ENCODE measurements around the gene DNM3.
A peak's percentile ranks its signal among the peaks of the same experiment; 100 is the strongest.
"Not testable (repeated sequence)": the region's sequence is repeated elsewhere in the genome, so short reads cannot be mapped to it uniquely, and the experiment has no call there.

Gene DNM3

GRCh38 chr1:172423336-172423735, 582.0 kb downstream of the DNM3 start:
- no peaks in the 10 kb centered on the region for H3K27me3 ChIP-seq (ENCODE audit: control insufficient read depth, insufficient read depth, low read length)
- no peak overlapping the region for H3K27ac ChIP-seq (ENCODE audit: low read depth, low read length)
- H3K4me3 ChIP-seq (ENCODE audit: low read length) = no peak overlapping the region
- no peaks in the 10 kb centered on the region for H3K4me1 ChIP-seq (ENCODE audit: control insufficient read depth, insufficient read depth, low read length)
- no peak overlapping the region for H3K9ac ChIP-seq (ENCODE audit: low read length)
- no peaks in the 10 kb centered on the region for H3K36me3 ChIP-seq (ENCODE audit: control insufficient read depth, insufficient read depth, low read length)

DNA sequence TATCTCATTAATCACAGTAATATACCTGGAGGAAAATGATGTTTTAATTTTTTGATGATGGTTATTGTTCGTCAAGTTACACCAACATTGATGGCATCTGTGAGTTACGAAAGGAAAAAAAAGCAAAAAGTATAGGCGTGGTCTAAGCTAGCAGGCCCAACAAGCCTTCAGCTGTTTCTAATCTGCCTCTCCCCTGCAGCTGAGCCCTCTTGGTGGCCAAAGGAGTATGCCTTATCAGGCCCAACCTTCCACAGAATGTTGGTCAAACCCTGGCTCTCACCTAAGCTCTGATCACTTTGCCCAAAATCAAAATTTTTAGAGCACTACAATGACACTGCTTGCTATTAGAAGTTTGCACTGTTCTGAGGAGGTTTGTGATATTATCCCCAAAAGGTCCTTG, 584.0 kb downstream of the DNM3 start:
- Histone ChIP-seq H3K9ac (ENCODE audit: low read length) (no peak overlapping the region), H3K36me3 (ENCODE audit: control insufficient read depth, insufficient read depth, low read length) (no peaks in the 10 kb centered on the region), H3K4me1 (ENCODE audit: control insufficient read depth, insufficient read depth, low read length) (no peaks in the 10 kb centered on the region), H3K27me3 (ENCODE audit: control insufficient read depth, insufficient read depth, low read length) (no peaks in the 10 kb centered on the region), H3K27ac (ENCODE audit: low read depth, low read length) (no peak overlapping the region), H3K4me3 (ENCODE audit: low read length) (no peak overlapping the region)

- H3K27me3 ChIP-seq (ENCODE audit: control insufficient read depth, insufficient read depth, low read length) = no peaks in the 10 kb centered on the region
- H3K4me3 ChIP-seq (ENCODE audit: low read length) = no peak overlapping the region
- H3K36me3 ChIP-seq (ENCODE audit: control insufficient read depth, insufficient read depth, low read length) = no peaks in the 10 kb centered on the region
- no peaks in the 10 kb centered on the region for H3K4me1 ChIP-seq (ENCODE audit: control insufficient read depth, insufficient read depth, low read length)
- no peak overlapping the region for H3K27ac ChIP-seq (ENCODE audit: low read depth, low read length)
- no peak overlapping the region for H3K9ac ChIP-seq (ENCODE audit: low read length)
These were observed 585.9 kb downstream of the DNM3 start for GRCh38 chr1:172427191-172427590.

GRCh38 chr1:172429331-172430127, 588.2 kb downstream of the DNM3 start:
- H3K36me3 ChIP-seq (ENCODE audit: control insufficient read depth, insufficient read depth, low read length) = no peaks in the 10 kb centered on the region
- no peak overlapping the region for H3K4me3 ChIP-seq (ENCODE audit: low read length)
- H3K27me3 ChIP-seq (ENCODE audit: control insufficient read depth, insufficient read depth, low read length) = no peaks in the 10 kb centered on the region
- H3K27ac ChIP-seq (ENCODE audit: low read depth, low read length) = no peak overlapping the region
- H3K4me1 ChIP-seq (ENCODE audit: control insufficient read depth, insufficient read depth, low read length) = no peaks in the 10 kb centered on the region
- H3K9ac ChIP-seq (ENCODE audit: low read length) = no peak overlapping the region

DNA sequence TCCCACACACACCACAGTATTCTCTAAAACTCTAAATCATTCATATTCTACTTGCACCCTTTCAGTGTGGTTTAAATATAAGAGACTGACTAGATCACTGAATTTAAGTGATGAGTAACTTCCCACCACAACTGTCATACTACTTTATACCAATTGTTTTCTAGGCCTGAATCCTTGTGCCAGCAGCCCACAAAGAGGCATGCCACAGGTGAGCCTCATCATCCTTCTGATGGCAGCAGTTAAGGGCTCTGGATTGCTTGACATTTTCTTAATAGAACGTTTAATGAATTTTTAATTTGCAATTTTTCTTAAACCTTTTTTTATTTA, 588.8 kb downstream of the DNM3 start:
- Histone ChIP-seq H3K36me3 (ENCODE audit: control insufficient read depth, insufficient read depth, low read length) (no peaks in the 10 kb centered on the region), H3K9ac (ENCODE audit: low read length) (no peak overlapping the region), H3K4me3 (ENCODE audit: low read length) (no peak overlapping the region), H3K4me1 (ENCODE audit: control insufficient read depth, insufficient read depth, low read length) (no peaks in the 10 kb centered on the region), H3K27me3 (ENCODE audit: control insufficient read depth, insufficient read depth, low read length) (no peaks in the 10 kb centered on the region), H3K27ac (ENCODE audit: low read depth, low read length) (no peak overlapping the region)

DNA sequence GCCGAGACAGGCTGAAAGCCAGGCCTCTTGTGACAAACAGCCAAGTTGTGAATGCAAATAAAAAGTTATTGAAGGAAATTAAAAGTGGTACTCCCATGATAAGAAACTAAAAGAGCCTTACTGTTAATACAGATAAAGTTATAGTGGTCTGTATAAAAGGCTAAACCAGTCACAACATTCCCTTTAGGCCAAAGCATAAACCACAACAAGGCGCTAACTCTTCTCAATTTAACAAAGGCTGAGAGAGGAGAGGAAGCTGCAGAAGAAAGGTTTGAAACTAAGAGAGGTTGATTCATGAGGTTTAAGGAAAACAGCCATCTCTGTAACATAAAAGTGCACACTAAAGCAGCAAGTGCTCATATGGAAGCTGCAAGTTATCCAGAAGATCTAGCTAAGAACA, 589.9 kb downstream of the DNM3 start:
- Histone ChIP-seq H3K4me3 (ENCODE audit: low read length) (no peak overlapping the region), H3K27ac (ENCODE audit: low read depth, low read length) (no peak overlapping the region), H3K9ac (ENCODE audit: low read length) (no peak overlapping the region), H3K36me3 (ENCODE audit: control insufficient read depth, insufficient read depth, low read length) (no peaks in the 10 kb centered on the region), H3K4me1 (ENCODE audit: control insufficient read depth, insufficient read depth, low read length) (no peaks in the 10 kb centered on the region), H3K27me3 (ENCODE audit: control insufficient read depth, insufficient read depth, low read length) (no peaks in the 10 kb centered on the region)

DNA sequence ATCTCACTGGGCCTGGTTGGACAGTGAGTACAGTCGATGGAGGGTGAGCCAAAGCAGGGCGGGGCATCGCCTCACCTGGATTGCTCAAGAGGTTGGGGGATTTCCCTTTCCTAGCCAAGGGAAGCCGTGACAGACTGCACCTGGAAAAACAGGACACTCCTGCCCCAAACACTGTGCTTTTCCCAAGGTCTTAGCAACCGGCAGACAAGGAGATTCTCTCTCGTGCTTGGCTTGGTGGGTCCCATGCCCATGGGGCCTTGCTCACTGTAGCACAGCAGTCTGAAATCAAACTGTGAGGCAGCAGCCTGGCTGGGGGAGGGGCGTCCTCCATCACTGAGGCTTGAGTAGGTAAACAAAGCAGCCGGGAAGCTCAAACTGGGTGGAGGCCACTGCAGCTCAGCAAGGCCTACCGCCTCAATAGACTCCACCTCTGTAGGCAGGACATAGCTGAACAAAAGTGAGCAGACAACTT, 590.5 kb downstream of the DNM3 start:
- no peaks in the 10 kb centered on the region for H3K27me3 ChIP-seq (ENCODE audit: control insufficient read depth, insufficient read depth, low read length)
- no peak overlapping the region for H3K27ac ChIP-seq (ENCODE audit: low read depth, low read length)
- no peak overlapping the region for H3K4me3 ChIP-seq (ENCODE audit: low read length)
- no peaks in the 10 kb centered on the region for H3K4me1 ChIP-seq (ENCODE audit: control insufficient read depth, insufficient read depth, low read length)
- no peaks in the 10 kb centered on the region for H3K36me3 ChIP-seq (ENCODE audit: control insufficient read depth, insufficient read depth, low read length)
- H3K9ac ChIP-seq (ENCODE audit: low read length) = no peak overlapping the region

DNA sequence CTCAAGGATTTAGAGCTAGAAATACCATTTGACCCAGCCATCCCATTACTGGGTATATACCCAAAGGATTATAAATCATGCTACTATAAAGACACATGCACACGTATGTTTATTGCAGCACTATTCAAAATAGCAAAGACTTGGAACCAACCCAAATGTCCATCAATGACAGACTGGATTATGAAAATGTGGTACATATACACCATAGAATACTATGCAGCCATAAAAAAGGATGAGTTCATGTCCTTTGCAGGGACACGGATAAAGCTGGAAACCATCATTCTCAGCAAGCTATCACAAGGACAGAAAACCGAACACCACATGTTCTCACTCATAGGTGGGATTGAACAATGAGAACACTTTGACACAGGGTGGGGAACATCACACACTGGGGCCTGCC, 595.9 kb downstream of the DNM3 start:
- not testable (repeated sequence) for H3K27ac ChIP-seq (ENCODE audit: low read depth, low read length); H3K4me1 ChIP-seq (ENCODE audit: control insufficient read depth, insufficient read depth, low read length); H3K9ac ChIP-seq (ENCODE audit: low read length); H3K4me3 ChIP-seq (ENCODE audit: low read length); H3K36me3 ChIP-seq (ENCODE audit: control insufficient read depth, insufficient read depth, low read length); H3K27me3 ChIP-seq (ENCODE audit: control insufficient read depth, insufficient read depth, low read length)

DNA sequence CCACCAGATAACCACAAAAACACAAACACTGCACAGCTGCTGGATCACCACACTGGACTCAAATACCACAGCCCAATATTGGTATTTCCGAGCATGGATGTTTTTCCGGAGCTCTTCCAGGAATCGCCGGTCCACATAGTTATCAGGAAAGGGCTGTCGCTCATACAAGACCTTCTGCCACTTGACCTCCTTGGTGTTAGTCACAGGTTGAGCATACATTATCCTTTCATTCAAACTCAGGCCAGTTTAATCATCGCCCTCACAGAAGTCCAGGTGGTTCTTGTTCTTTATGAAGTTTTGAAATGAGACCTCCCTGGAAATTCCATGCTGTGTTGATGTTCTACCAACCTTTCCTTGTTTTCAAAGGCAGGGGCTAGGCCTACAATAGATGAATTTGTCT, 601.1 kb downstream of the DNM3 start:
- Histone ChIP-seq H3K36me3 (ENCODE audit: control insufficient read depth, insufficient read depth, low read length) (peaks cover 3% of the 10 kb centered on the region), H3K27ac (ENCODE audit: low read depth, low read length) (no peak overlapping the region), H3K9ac (ENCODE audit: low read length) (no peak overlapping the region), H3K4me1 (ENCODE audit: control insufficient read depth, insufficient read depth, low read length) (peaks cover 5% of the 10 kb centered on the region), H3K4me3 (ENCODE audit: low read length) (peak overlapping the region; percentile 81), H3K27me3 (ENCODE audit: control insufficient read depth, insufficient read depth, low read length) (no peaks in the 10 kb centered on the region)

DNA sequence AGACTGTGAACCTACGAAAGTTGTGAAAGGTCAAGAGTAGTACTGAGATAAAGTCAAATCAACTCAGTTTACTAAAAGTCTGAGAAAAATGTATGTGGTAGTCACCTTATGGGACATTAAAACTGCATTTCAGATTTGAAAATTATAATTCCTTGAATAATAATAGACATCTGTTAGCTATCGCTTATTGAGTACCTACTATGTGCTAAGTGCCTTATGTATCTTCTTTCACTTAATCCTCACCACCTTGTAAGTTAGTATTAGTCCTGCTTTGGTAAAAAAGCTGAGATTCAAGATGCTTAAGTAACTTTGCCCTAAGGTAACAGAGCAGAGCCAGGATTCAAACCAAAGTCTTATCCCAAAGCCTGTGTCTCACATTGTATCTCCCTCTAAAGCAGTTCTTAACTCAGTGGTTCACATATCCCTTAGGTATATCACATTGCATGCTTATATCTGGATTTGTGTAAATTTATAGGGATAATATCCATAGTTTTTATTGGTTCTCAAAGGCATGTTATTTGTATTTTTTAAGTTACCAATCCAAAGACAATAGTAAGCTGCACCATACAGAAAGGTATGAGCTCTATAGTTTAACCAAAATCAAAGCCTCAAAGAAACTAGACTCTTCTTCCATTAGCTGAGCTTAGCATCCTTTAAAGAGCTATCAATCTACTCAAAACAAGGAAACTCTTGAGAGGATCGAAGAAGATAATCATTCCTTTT, 601.7 kb downstream of the DNM3 start:
- Histone ChIP-seq H3K27ac (ENCODE audit: low read depth, low read length) (no peak overlapping the region), H3K9ac (ENCODE audit: low read length) (no peak overlapping the region), H3K4me3 (ENCODE audit: low read length) (peak overlapping the region; percentile 81), H3K4me1 (ENCODE audit: control insufficient read depth, insufficient read depth, low read length) (peaks cover 5% of the 10 kb centered on the region), H3K27me3 (ENCODE audit: control insufficient read depth, insufficient read depth, low read length) (no peaks in the 10 kb centered on the region), H3K36me3 (ENCODE audit: control insufficient read depth, insufficient read depth, low read length) (peaks cover 3% of the 10 kb centered on the region)

- Histone ChIP-seq H3K27ac (ENCODE audit: low read depth, low read length) (peak within 1 kb of the TSS; percentile 73), H3K27me3 (ENCODE audit: control insufficient read depth, insufficient read depth, low read length) (no peaks in the 10 kb centered on the region), H3K4me1 (ENCODE audit: control insufficient read depth, insufficient read depth, low read length) (peaks cover 5% of the 10 kb centered on the region), H3K4me3 (ENCODE audit: low read length) (peak within 1 kb of the TSS; percentile 81), H3K9ac (ENCODE audit: low read length) (peak within 1 kb of the TSS; percentile 66), H3K36me3 (ENCODE audit: control insufficient read depth, insufficient read depth, low read length) (peaks cover 3% of the 10 kb centered on the region)
These were observed 602.6 kb downstream of the DNM3 start, which contains the start of gene PIGC for GRCh38 chr1:172443666-172444453. PIGC (minus strand) TSS chr1:172444069; CDS start chr1:172442622, 1,447 bp downstream.

DNA sequence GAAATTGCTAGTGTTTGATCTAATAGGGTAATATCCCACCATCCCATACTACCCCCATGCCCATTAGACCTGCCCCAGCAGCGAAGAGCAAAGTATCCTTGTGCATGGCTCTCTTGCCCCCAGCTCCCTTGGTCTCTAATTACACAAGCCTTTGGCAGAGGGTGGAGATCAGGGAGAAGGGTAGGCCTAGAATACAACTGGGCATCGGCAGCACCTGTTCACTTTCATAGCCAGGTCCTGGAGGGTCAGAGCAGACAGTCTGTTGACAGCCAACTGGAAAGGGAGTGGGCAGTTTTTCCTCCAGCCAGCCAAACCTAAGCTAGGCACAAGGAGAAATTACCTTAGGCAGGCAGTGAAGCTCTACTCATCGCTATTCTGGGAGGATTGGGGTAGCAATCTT, 605.2 kb downstream of the DNM3 start:
- Histone ChIP-seq H3K36me3 (ENCODE audit: control insufficient read depth, insufficient read depth, low read length) (peaks cover 3% of the 10 kb centered on the region), H3K27ac (ENCODE audit: low read depth, low read length) (no peak overlapping the region), H3K4me3 (ENCODE audit: low read length) (no peak overlapping the region), H3K27me3 (ENCODE audit: control insufficient read depth, insufficient read depth, low read length) (no peaks in the 10 kb centered on the region), H3K4me1 (ENCODE audit: control insufficient read depth, insufficient read depth, low read length) (peaks cover 5% of the 10 kb centered on the region), H3K9ac (ENCODE audit: low read length) (no peak overlapping the region)
